PC-9 (cell line): ENCODE measurements around the gene SNCAIP. TPM values are rescaled to one million over a fixed set of nuclear protein-coding genes. Genes with fewer than 3 reads are reported as not detected.

Experiments used
- BruUV-seq: library from RNA; stranded (reverse); fragments of 400-500 nt; replicated peaks from 2 replicates; lab custom pipeline; 2021; lab: Mats Ljungman, UMichigan
- CTCF ChIA-PET: fragments of 300-600 bp; sonication (Branson Sonifier 250); formaldehyde crosslinking; loops from one replicate; lab custom pipeline; 2022; ENCODE audit warnings: antibody characterized with exemption; lab: Charles Lee
- POLR2A ChIA-PET: fragments of 300-600 bp; sonication (Branson Sonifier 250); formaldehyde crosslinking; loops from one replicate; lab custom pipeline; 2022; ENCODE audit warnings: antibody characterized with exemption; ENCODE audit not compliant: unreplicated experiment; lab: Charles Lee
- DNase-seq, 2 experiments: peaks; one replicate each; pipeline versions ENCODE4 v3.0.0 to v3.0.0-alpha.2; 2015 to 2022; ENCODE audit warnings: mixed read lengths in 1 of 2
- H2AFZ ChIP-seq: fragments of 200-600 bp; sonication (generic); 2 replicates; pipeline ENCODE4 v1.8.1; 2017; ENCODE audit warnings: antibody characterized with exemption
- H3F3A ChIP-seq: fragments of 200-600 bp; sonication (generic); 2 replicates; pipeline ENCODE4 v1.8.1; 2017; ENCODE audit warnings: antibody characterized with exemption, mild to moderate bottlenecking, low read depth; ENCODE audit not compliant: insufficient read depth
- H3K27ac ChIP-seq: fragments of 200-600 bp; sonication (generic); 2 replicates; pipeline ENCODE4 v1.6.1; 2016; ENCODE audit warnings: mixed run types
- H3K27me3 ChIP-seq: fragments of 200-600 bp; sonication (generic); 2 replicates; pipeline ENCODE4 v1.6.1; 2016; ENCODE audit warnings: low read depth, mixed run types; ENCODE audit not compliant: insufficient read depth
- H3K36me3 ChIP-seq: fragments of 200-600 bp; sonication (generic); 2 replicates; pipeline ENCODE4 v1.6.1; 2016; ENCODE audit warnings: low read depth, mixed run types
- H3K4me1 ChIP-seq: fragments of 200-600 bp; sonication (generic); replicated peaks from 2 replicates; pipeline ENCODE4 v1.6.1; 2016; ENCODE audit warnings: mixed run types; ENCODE audit not compliant: insufficient read depth
- H3K4me2 ChIP-seq: fragments of 200-600 bp; sonication (generic); 2 replicates; pipeline ENCODE4 v1.6.1; 2017; ENCODE audit warnings: mixed run types
- H3K4me3 ChIP-seq: fragments of 200-600 bp; sonication (generic); 2 replicates; pipeline ENCODE4 v1.6.1; 2016; ENCODE audit warnings: mixed run types
- H3K79me2 ChIP-seq: fragments of 200-600 bp; sonication (generic); 2 replicates; pipeline ENCODE4 v1.6.1; 2017; ENCODE audit warnings: low read depth, mixed run types
- H3K9me2 ChIP-seq: fragments of 200-600 bp; sonication (generic); 2 replicates; pipeline ENCODE4 v1.8.1; 2017; ENCODE audit warnings: mild to moderate bottlenecking; ENCODE audit not compliant: insufficient read depth
- H3K9me3 ChIP-seq: fragments of 200-600 bp; sonication (generic); 2 replicates; pipeline ENCODE4 v1.8.1; 2016; ENCODE audit warnings: low read depth; ENCODE audit not compliant: insufficient read depth
- H4K20me1 ChIP-seq: fragments of 200-600 bp; sonication (generic); 2 replicates; pipeline ENCODE4 v1.8.1; 2017; ENCODE audit not compliant: insufficient read depth
- CTCF ChIP-seq: fragments of 200-600 bp; sonication (generic); conservative IDR thresholded peaks from 2 replicates; pipeline ENCODE4 v1.6.1; 2017; ENCODE audit warnings: mixed run types, antibody characterized with exemption, mild to moderate bottlenecking, moderate library complexity
- EZH2 ChIP-seq: fragments of 200-600 bp; sonication (generic); IDR thresholded peaks from 2 replicates; pipeline ENCODE4 v1.8.0; 2017; ENCODE audit warnings: antibody characterized with exemption, low read depth
- intact Hi-C: fragments of 100-400 bp; cut with micrococcal nuclease; formaldehyde crosslinking; loops from one replicate; pipeline ENCODE4 v1.10.0; 2022; ENCODE audit not compliant: unreplicated experiment
- total RNA-seq: library from RNA; stranded (reverse); gene quantifications from 2 replicates; pipeline ENCODE4 v1.2.3, GENCODE V29; 2021

SNCAIP gene
- total RNA-seq, 1 experiment from 2014 or later, result not detected

GRCh38 chr5:122367456-122367855 lies 55.4 kb downstream of the SNCAIP start:
- intact Hi-C loops, result no loop called here
- Histone ChIP-seq H3K9me2 (no peaks in the 10 kb centered on the region), H3F3A (no peaks in the 10 kb centered on the region), H3K27me3 (no peaks in the 10 kb centered on the region), H3K27ac (no peak overlapping the region), H3K4me3 (no peak overlapping the region), H3K36me3 (no peaks in the 10 kb centered on the region), H3K9me3 (no peaks in the 10 kb centered on the region), H3K4me2 (no peak overlapping the region), H4K20me1 (no peaks in the 10 kb centered on the region), H2AFZ (no peak overlapping the region), H3K79me2 (no peaks in the 10 kb centered on the region), H3K4me1 (no peaks in the 10 kb centered on the region)
- no TSS peak for BruUV-seq
- DNase-seq, result no peak
- POLR2A ChIA-PET, result no interaction called here
- TF ChIP-seq EZH2, result no peak
- no peak for TF ChIP-seq CTCF
- CTCF ChIA-PET, result no interaction called here

- intact Hi-C loops, result no loop called here
- H3K4me3 ChIP-seq, result no peak overlapping the region
- no peak overlapping the region for H3K27ac ChIP-seq
- H3K36me3 ChIP-seq, result no peaks in the 10 kb centered on the region
- TF ChIP-seq EZH2, result no peak
- TF ChIP-seq CTCF, result no peak
- no peaks in the 10 kb centered on the region for H3K27me3 ChIP-seq
- no peaks in the 10 kb centered on the region for H3K4me1 ChIP-seq
- no peak overlapping the region for H2AFZ ChIP-seq
- H3F3A ChIP-seq, result no peaks in the 10 kb centered on the region
- ChIA-PET CTCF (no interaction called here), POLR2A (no interaction called here)
- H3K4me2 ChIP-seq, result no peak overlapping the region
- H4K20me1 ChIP-seq, result no peaks in the 10 kb centered on the region
- H3K79me2 ChIP-seq, result no peaks in the 10 kb centered on the region
- no peaks in the 10 kb centered on the region for H3K9me2 ChIP-seq
- no peak for DNase-seq
- H3K9me3 ChIP-seq, result no peaks in the 10 kb centered on the region
- BruUV-seq, result no TSS peak
Observed at GRCh38 chr5:122368510-122369251, 56.6 kb downstream of the SNCAIP start.

- no peak for TF ChIP-seq EZH2
- TF ChIP-seq CTCF, result no peak
Observed at GRCh38 chr5:122369253-122369815, 57.3 kb downstream of the SNCAIP start.

More at GRCh38 chr5:122369253-122369815, 57.3 kb downstream of the SNCAIP start:
- no peaks in the 10 kb centered on the region for H3K36me3 ChIP-seq
- no peak overlapping the region for H2AFZ ChIP-seq
- no peaks in the 10 kb centered on the region for H3K9me3 ChIP-seq
- H3K4me3 ChIP-seq, result no peak overlapping the region
- ChIA-PET CTCF (no interaction called here), POLR2A (no interaction called here)
- intact Hi-C loops, result no loop called here
- no peaks in the 10 kb centered on the region for H3K9me2 ChIP-seq
- no peaks in the 10 kb centered on the region for H3K27me3 ChIP-seq
- no peak for DNase-seq
- no peaks in the 10 kb centered on the region for H3K4me1 ChIP-seq
- no peak overlapping the region for H3K27ac ChIP-seq
- no peaks in the 10 kb centered on the region for H3F3A ChIP-seq
- H3K79me2 ChIP-seq, result no peaks in the 10 kb centered on the region
- no peak overlapping the region for H3K4me2 ChIP-seq
- no peaks in the 10 kb centered on the region for H4K20me1 ChIP-seq
- BruUV-seq, result no TSS peak
